Colonic mucosa (tissue), 4 donors: ENCODE measurements around the gene HNRNPM. TPM values are rescaled to one million over a fixed set of nuclear protein-coding genes. Genes with fewer than 3 reads are reported as not detected.
A peak's percentile ranks its signal among the peaks of the same experiment; 100 is the strongest.

ENCODE experiments used
- DNase-seq: peaks from one replicate; pipeline ENCODE4 v3.0.0-alpha.2; 2020
- H3K27ac ChIP-seq: fragments of 200-600 bp; one replicate; pipeline ENCODE4 v1.8.0; 2021
- H3K27me3 ChIP-seq: fragments of 200-600 bp; one replicate; pipeline ENCODE4 v1.8.0; 2021
- H3K36me3 ChIP-seq: fragments of 200-600 bp; one replicate; pipeline ENCODE4 v1.8.0; 2021
- H3K4me1 ChIP-seq: fragments of 200-600 bp; one replicate; pipeline ENCODE4 v1.8.0; 2021; ENCODE audit warnings: mild to moderate bottlenecking
- H3K4me3 ChIP-seq: fragments of 200-600 bp; one replicate; pipeline ENCODE4 v1.8.0; 2021
- H3K9ac ChIP-seq, 2 donors: one replicate each; pipeline ENCODE4 v1.7.0; 2013; ENCODE audit warnings: control low read depth in 2 of 2, low read depth in 2 of 2, low read length in 2 of 2
- H3K9me3 ChIP-seq: fragments of 200-600 bp; one replicate; pipeline ENCODE4 v1.8.0; 2021
- intact Hi-C: fragments of 100-400 bp; cut with DNase I; formaldehyde crosslinking; loops from one replicate; pipeline ENCODE4 v1.14.1; 2022
- total RNA-seq, 2 donors: library from RNA; stranded (reverse); fragmentation: NEBNext Ultra II Directional in 1 of 2; extraction: Animal tissue kit (Norgen Biotek cat#: 25700) in 1 of 2; gene quantifications; one replicate each; pipeline ENCODE4 v1.2.1, GENCODE V29; 2021
- TF ChIP-seq, protein P1 (sequence below): fragments of 200-600 bp; IDR thresholded peaks from one replicate; pipeline ENCODE4 v1.8.0; 2022; ENCODE audit warnings: antibody characterized with exemption, mild to moderate bottlenecking
- donor health status: healthy.
- donor health status: DM: no; HTN: no; CAD: no.
- donor health status: DM: no; HTN: no; CAD: no.

Gene HNRNPM
- total RNA-seq, 2 donors from 2014 or later: 122 to 339 TPM

DNA sequence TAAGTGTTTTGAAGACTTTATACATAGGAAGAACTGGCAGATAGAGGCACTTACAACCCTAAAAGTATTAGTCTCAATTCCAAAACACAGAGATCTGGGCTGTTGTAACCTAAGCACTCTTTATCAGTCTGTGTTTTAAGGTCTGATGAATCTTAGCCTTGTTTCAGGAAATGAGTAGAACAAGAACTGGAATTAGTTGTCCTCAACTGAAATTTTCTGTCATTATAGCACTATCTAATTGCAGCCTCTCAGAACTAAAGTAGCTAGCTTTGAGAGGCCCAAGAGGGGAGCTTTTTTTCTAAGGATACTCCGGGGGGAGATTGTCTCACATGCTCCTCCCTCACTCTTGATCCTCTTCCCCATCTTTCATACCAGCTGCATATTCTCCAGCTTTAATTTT lies 13.1 kb downstream of the HNRNPM start:
- Histone ChIP-seq H3K9me3 (no peaks in the 10 kb centered on the region), H3K9ac (no peak overlapping the region), H3K4me3 (no peak overlapping the region), H3K36me3 (peaks cover 4% of the 10 kb centered on the region), H3K4me1 (peaks cover 7% of the 10 kb centered on the region), H3K27me3 (no peaks in the 10 kb centered on the region), H3K27ac (no peak overlapping the region)
- intact Hi-C loops: no loop called here
- DNase-seq: no peak
- TF ChIP-seq, protein P1, sequence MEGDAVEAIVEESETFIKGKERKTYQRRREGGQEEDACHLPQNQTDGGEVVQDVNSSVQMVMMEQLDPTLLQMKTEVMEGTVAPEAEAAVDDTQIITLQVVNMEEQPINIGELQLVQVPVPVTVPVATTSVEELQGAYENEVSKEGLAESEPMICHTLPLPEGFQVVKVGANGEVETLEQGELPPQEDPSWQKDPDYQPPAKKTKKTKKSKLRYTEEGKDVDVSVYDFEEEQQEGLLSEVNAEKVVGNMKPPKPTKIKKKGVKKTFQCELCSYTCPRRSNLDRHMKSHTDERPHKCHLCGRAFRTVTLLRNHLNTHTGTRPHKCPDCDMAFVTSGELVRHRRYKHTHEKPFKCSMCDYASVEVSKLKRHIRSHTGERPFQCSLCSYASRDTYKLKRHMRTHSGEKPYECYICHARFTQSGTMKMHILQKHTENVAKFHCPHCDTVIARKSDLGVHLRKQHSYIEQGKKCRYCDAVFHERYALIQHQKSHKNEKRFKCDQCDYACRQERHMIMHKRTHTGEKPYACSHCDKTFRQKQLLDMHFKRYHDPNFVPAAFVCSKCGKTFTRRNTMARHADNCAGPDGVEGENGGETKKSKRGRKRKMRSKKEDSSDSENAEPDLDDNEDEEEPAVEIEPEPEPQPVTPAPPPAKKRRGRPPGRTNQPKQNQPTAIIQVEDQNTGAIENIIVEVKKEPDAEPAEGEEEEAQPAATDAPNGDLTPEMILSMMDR: no peak

DNA sequence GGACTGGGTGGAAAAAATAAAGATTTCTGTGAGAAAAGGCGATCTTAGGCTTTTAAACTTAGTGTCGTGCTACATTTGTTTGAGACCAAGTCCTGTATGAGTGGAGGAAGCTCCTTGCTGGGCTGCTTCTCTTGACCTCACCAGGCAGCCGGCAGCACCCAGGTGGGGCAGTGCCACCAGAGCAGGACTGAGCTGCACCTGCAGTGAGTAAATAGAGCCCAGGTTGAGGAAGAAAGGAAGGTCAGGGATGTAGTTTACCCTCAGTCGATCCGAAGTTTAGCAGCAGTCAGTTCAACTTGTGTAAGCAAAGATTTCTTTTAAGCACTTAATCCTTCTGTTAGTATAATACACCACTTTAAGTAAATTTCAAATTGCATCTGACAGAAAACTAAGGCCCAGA lies 13.6 kb downstream of the HNRNPM start:
- DNase-seq: peak; percentile 44
- intact Hi-C loops: no loop called here
- Histone ChIP-seq H3K27ac (no peak overlapping the region), H3K9ac (no peak overlapping the region), H3K4me3 (no peak overlapping the region), H3K9me3 (no peaks in the 10 kb centered on the region), H3K4me1 (peaks cover 7% of the 10 kb centered on the region), H3K27me3 (no peaks in the 10 kb centered on the region), H3K36me3 (peaks cover 4% of the 10 kb centered on the region)
- TF ChIP-seq, protein P1: no peak

DNA sequence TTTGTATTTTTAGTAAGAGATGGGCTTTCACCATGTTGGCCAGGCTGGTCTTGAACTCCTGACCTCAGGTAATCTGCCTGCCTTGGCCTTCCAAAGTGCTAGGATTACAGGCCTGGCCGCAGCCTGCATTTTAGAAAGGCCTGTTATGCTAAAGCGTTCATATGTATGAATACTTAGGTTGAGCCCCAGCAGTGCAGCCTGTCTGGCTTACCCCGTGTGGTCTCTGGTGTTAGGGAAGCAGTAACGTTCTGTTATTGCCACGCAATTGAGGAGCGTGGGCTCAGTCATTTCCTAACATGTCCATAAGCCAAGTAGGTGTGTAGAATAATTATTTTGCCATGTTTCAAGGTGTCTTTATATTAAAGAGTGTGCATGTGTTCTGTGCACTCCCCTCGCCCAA lies 14.3 kb downstream of the HNRNPM start:
- Histone ChIP-seq H3K36me3 (peaks cover 4% of the 10 kb centered on the region), H3K9ac (no peak overlapping the region), H3K27ac (no peak overlapping the region), H3K9me3 (no peaks in the 10 kb centered on the region), H3K27me3 (no peaks in the 10 kb centered on the region), H3K4me1 (peaks cover 7% of the 10 kb centered on the region), H3K4me3 (no peak overlapping the region)
- TF ChIP-seq, protein P1: no peak
- no peak for DNase-seq
- intact Hi-C loops: no loop called here

DNA sequence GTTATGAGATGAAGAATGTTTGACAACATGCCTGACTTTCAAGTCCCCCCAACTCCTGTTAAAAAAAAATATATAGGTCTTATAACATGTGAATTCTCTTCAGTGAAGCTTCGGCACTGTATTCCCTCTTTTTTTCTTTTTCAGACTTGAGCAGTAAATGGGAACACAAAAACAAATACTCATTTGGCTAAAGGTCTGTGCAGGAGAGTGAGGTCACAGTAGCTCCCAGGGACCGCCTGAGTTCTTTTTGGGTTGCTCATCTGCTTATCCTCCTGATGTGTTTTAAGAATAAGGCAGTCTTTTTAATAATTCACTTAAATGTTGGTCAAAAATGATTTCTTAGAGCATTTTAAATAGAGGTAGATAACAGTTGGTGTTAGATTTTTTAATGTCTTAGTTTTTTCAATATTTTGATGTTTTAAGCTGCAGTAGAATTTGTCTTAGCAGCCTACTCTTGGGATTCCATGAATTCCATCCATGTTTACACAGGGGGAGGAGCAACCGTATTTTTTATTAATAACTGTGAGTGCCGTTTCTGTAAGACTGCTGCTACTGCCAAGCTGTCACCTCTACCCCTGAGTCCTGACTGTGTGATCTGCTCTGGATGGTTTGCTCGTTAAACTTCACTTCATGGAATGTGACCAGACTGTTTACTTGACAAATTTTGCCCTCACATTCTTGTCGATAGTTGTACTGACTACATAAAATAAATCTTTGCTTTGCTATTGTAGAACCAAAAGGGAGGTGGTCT lies 14.9 kb downstream of the HNRNPM start:
- Histone ChIP-seq H3K27me3 (no peaks in the 10 kb centered on the region), H3K36me3 (peaks cover 8% of the 10 kb centered on the region), H3K4me1 (peaks cover 7% of the 10 kb centered on the region), H3K9me3 (no peaks in the 10 kb centered on the region), H3K27ac (no peak overlapping the region), H3K9ac (no peak overlapping the region), H3K4me3 (no peak overlapping the region)
- no peak for DNase-seq
- TF ChIP-seq, protein P1: no peak
- intact Hi-C loops: no loop called here

DNA sequence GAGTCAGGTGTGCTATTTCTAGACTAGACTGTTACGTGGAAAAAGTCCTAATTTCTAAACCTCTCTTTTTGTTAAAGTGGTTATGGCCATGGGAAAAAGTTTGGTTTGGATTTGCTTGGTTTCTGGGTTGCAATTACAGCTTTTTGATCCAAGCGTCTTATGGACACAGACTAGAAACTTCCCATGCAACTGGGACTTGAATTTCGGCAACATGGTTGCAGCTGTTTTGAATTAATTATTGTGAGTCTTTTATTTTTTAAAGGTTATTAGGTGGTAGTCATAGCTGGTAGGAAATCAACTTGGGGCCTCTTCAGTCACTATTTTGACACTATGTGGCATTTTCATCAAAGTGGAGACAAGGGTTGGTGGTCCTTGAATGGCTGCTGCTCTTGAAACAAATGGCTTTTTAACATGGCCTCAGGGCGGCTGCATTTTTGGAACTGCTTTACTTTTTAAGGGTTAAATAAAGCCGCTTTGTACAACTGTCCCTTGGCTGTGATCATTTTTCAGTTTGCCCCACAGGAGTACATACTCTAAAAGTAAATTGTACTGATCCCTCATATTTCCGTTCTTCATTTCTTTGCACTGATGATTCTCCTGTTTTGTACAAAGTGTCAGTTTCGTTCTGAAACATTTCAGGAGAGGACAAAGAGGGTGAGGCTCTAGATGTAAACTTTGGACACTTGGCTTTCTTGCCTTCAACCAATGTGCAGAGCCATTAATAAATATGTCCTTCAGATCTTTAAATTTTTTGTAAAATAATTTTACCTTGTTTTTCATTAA lies 15.9 kb downstream of the HNRNPM start:
- H3K27ac ChIP-seq: no peak overlapping the region
- DNase-seq: no peak
- peaks cover 7% of the 10 kb centered on the region for H3K4me1 ChIP-seq
- H3K9me3 ChIP-seq: no peaks in the 10 kb centered on the region
- no peaks in the 10 kb centered on the region for H3K27me3 ChIP-seq
- H3K9ac ChIP-seq: no peak overlapping the region
- H3K36me3 ChIP-seq: peaks cover 18% of the 10 kb centered on the region
- intact Hi-C loops: no loop called here
- H3K4me3 ChIP-seq: no peak overlapping the region
- TF ChIP-seq, protein P1: no peak
